Testis (tissue), 3 donors: ENCODE results near the gene KRTAP27-1. TPM values are rescaled to one million over a fixed set of nuclear protein-coding genes. Genes with fewer than 3 reads are reported as not detected.

ENCODE experiments used
- DNase-seq: peaks from one replicate; pipeline ENCODE4 v3.0.0-alpha.2; 2019
- H3K27ac ChIP-seq, 2 donors: fragments of 200-600 bp; sonication (generic); one replicate each; pipeline ENCODE4 v1.5.1; 2019
- H3K27me3 ChIP-seq: fragments of 200-600 bp; sonication (generic); one replicate; pipeline ENCODE4 v1.5.1; 2019
- H3K36me3 ChIP-seq: fragments of 200-600 bp; sonication (generic); one replicate; pipeline ENCODE4 v1.5.1; 2017; ENCODE audit warnings: low read depth; ENCODE audit errors: missing control alignments
- H3K4me1 ChIP-seq: fragments of 200-600 bp; sonication (generic); one replicate; pipeline ENCODE4 v1.5.1; 2019
- H3K4me3 ChIP-seq, 2 donors: fragments of 200-600 bp; sonication (generic); one replicate each; pipeline ENCODE4 v1.5.1; 2017 to 2019
- H3K9me3 ChIP-seq: fragments of 200-600 bp; sonication (generic); one replicate; pipeline ENCODE4 v1.5.1; 2017
- CTCF ChIP-seq, 3 experiments: fragments of 450-650 bp in 2 of 3; fragments of 200-600 bp in 1 of 3; sonication (generic) in 1 of 3; IDR thresholded peaks; one replicate each; pipeline ENCODE4 v1.5.1; 2016 to 2019; ENCODE audit warnings: antibody characterized with exemption in 3 of 3, mild to moderate bottlenecking in 2 of 3, moderate library complexity in 1 of 3
- POLR2A ChIP-seq: fragments of 450-650 bp; IDR thresholded peaks from one replicate; pipeline ENCODE4 v1.6.1; 2017; ENCODE audit warnings: antibody characterized with exemption, mild to moderate bottlenecking, moderate library complexity
- WGBS, 2 donors: methylation state at CpG; one replicate each; pipeline ENCODE4 v1.1.5; 2018; 5-methylcytosine and 5-hydroxymethylcytosine counted together
- intact Hi-C: fragments of 100-400 bp; cut with DNase I; formaldehyde crosslinking; loops from one replicate; pipeline ENCODE4 v1.15.1; 2023; ENCODE audit warnings: low total_unique reads
- polyA plus RNA-seq: library from polyadenylated mRNA; stranded (reverse); fragments of 350-450 nt; fragmentation: Illumina TruSeq; extraction: RNeasy Lipid Tissue Mini Kit (QIAGEN cat#74804); gene quantifications from one replicate; pipeline ENCODE4 v1.2.3, GENCODE V29; 2014; ENCODE audit warnings: low read depth, low replicate concordance; ENCODE audit not compliant: insufficient read depth
- total RNA-seq, 2 donors: library from RNA; depleted of rRNA; stranded (reverse); fragments of >200 nt; gene quantifications; one replicate each; pipeline ENCODE4 v1.2.3, GENCODE V29; 2016

Gene KRTAP27-1
- total and polyA plus RNA-seq, 3 donors from 2014 or later: not detected

- 89 to 98% methylated on average over 2 of the region's 2 CpGs for WGBS, 2 donors
- Histone ChIP-seq H3K4me3 (no peak overlapping the region), H3K36me3 (no peaks in the 10 kb centered on the region), H3K27me3 (no peaks in the 10 kb centered on the region), H3K9me3 (no peaks in the 10 kb centered on the region), H3K27ac (no peak overlapping the region), H3K4me1 (no peaks in the 10 kb centered on the region)
- intact Hi-C loops: no loop called here
- TF ChIP-seq CTCF (IDR thresholded peaks at IDR 0.05) (no peak), POLR2A (no peak)
- no peak for DNase-seq
Measured at GRCh38 chr21:30332681-30333080, 4.8 kb downstream of the KRTAP27-1 start.

GRCh38 chr21:30329203-30329875 lies 8.2 kb downstream of the KRTAP27-1 start:
- WGBS, 2 donors: 85 to 96% methylated on average over 4 of the region's 4 CpGs
- intact Hi-C loops: no loop called here
- H3K36me3 ChIP-seq: no peaks in the 10 kb centered on the region
- H3K4me3 ChIP-seq: no peak overlapping the region
- DNase-seq: no peak
- no peak overlapping the region for H3K27ac ChIP-seq
- H3K27me3 ChIP-seq: no peaks in the 10 kb centered on the region
- H3K4me1 ChIP-seq: no peaks in the 10 kb centered on the region
- no peak for TF ChIP-seq POLR2A
- TF ChIP-seq CTCF (IDR thresholded peaks at IDR 0.05): no peak
- no peaks in the 10 kb centered on the region for H3K9me3 ChIP-seq

- Histone ChIP-seq H3K27ac (no peak overlapping the region), H3K9me3 (no peaks in the 10 kb centered on the region), H3K4me3 (no peak overlapping the region), H3K4me1 (no peaks in the 10 kb centered on the region), H3K27me3 (no peaks in the 10 kb centered on the region), H3K36me3 (no peaks in the 10 kb centered on the region)
- TF ChIP-seq CTCF (IDR thresholded peaks at IDR 0.05) (no peak), POLR2A (no peak)
- no peak for DNase-seq
- intact Hi-C loops: no loop called here
Measured at GRCh38 chr21:30326390-30326789, 11.1 kb downstream of the KRTAP27-1 start.

GRCh38 chr21:30320215-30320614 lies 17.3 kb downstream of the KRTAP27-1 start, which contains the start of gene KRTAP26-1:
KRTAP26-1 (minus strand) TSS chr21:30320315; CDS start chr21:30320035, 280 bp downstream.
- 75 to 83% methylated on average over 2 of the region's 2 CpGs for WGBS, 2 donors
- H3K4me3 ChIP-seq: no peak within 1 kb of the TSS
- no peaks in the 10 kb centered on the region for H3K36me3 ChIP-seq
- no peaks in the 10 kb centered on the region for H3K27me3 ChIP-seq
- DNase-seq: no peak
- no peaks in the 10 kb centered on the region for H3K9me3 ChIP-seq
- no peaks in the 10 kb centered on the region for H3K4me1 ChIP-seq
- TF ChIP-seq CTCF (IDR thresholded peaks at IDR 0.05) (no peak), POLR2A (no peak)
- intact Hi-C loops: no loop called here
- H3K27ac ChIP-seq: no peak within 1 kb of the TSS

- Histone ChIP-seq H3K4me3 (no peak overlapping the region), H3K9me3 (no peaks in the 10 kb centered on the region), H3K4me1 (no peaks in the 10 kb centered on the region), H3K36me3 (no peaks in the 10 kb centered on the region), H3K27me3 (no peaks in the 10 kb centered on the region), H3K27ac (no peak overlapping the region)
- intact Hi-C loops: no loop called here
- TF ChIP-seq POLR2A (no peak), CTCF (IDR thresholded peaks at IDR 0.05) (no peak)
- 89 to 96% methylated on average over 2 of the region's 2 CpGs for WGBS, 2 donors
- no peak for DNase-seq
Measured at GRCh38 chr21:30315701-30316100, 21.8 kb downstream of the KRTAP27-1 start.
